ENCODE measurements around the gene EFHD1.
"Not testable (repeated sequence)": the region's sequence is repeated elsewhere in the genome, so short reads cannot be mapped to it uniquely, and the experiment has no call there.

EFHD1 gene

GRCh38 chr2:232720056-232720455 lies 86.7 kb downstream of the EFHD1 start:
- DNase-seq; in situ Hi-C loops (cut with HindIII; ENCODE audit: low pct_ligation_motif_present, low pct_unique_long_range_greater_than_20kb, low sequenced_read_pairs): not testable (repeated sequence)

GRCh38 chr2:232721261-232721660 lies 87.9 kb downstream of the EFHD1 start:
- in situ Hi-C loops (cut with HindIII; ENCODE audit: low pct_ligation_motif_present, low pct_unique_long_range_greater_than_20kb, low sequenced_read_pairs) = no loop called here
- no peak for DNase-seq

DNA sequence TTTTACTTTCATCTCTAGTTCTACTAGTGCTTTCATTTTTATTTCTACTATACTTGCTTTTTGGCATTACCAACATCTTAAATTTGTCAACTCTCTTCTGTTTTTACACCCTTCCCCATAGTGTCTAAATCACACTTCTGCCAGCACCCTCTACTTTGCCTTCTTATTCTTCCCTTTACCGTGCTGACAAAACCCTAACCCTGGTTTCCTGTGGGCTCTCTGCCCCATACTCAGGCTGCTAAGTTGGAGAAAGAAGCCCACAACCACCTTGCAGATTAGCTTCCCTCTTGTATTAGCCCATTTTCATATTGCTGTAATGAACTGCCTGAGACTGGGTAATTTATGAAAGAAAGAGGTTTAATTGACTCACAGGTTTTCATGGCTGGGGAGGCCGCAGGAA lies 88.5 kb downstream of the EFHD1 start:
- DNase-seq = no peak
- in situ Hi-C loops (cut with HindIII; ENCODE audit: low pct_ligation_motif_present, low pct_unique_long_range_greater_than_20kb, low sequenced_read_pairs) = no loop called here

GRCh38 chr2:232723027-232723426 lies 89.6 kb downstream of the EFHD1 start:
- DNase-seq = no peak
- in situ Hi-C loops (cut with HindIII; ENCODE audit: low pct_ligation_motif_present, low pct_unique_long_range_greater_than_20kb, low sequenced_read_pairs) = no loop called here

DNA sequence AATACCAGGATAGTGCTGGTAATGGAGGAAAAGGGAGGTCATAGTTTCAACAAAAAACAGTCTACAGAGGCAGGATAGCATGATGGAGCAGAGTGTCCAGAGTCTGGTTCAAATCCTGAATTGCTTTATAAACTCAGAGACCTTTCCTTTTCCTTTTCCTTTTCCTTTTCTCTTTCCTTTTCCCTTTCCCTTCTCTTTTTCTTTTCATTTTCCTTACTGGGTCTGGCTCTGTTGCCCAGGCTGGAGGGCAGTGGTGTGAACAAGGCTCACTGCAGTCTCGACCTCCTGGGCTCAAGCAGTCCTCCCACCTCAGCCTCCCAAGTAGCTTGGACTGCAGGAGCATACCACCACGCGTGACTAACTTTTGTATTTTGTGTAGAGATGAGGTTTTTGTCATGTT lies 95.4 kb downstream of the EFHD1 start:
- in situ Hi-C loops (cut with HindIII; ENCODE audit: low pct_ligation_motif_present, low pct_unique_long_range_greater_than_20kb, low sequenced_read_pairs) = no loop called here
- DNase-seq = no peak

GRCh38 chr2:232731470-232731869 lies 98.1 kb downstream of the EFHD1 start:
- no peak for DNase-seq
- in situ Hi-C loops (cut with HindIII; ENCODE audit: low pct_ligation_motif_present, low pct_unique_long_range_greater_than_20kb, low sequenced_read_pairs) = no loop called here
